GM12878 (cell line): Measurements from ENCODE around the gene CCR5AS.

Source experiments
- ATAC-seq: fragments of 200-7000 bp; cut with Tn5 transposase; 3 replicates; pipeline ENCODE4 v1.9.1; 2020; ENCODE audit warnings: mild to moderate bottlenecking, moderate library complexity
- BruUV-seq: library from RNA; stranded (reverse); fragments of 400-500 nt; replicated peaks from 2 replicates; lab custom pipeline; 2021; lab: Mats Ljungman, UMichigan
- CTCF ChIA-PET: fragments of 300-600 bp; sonication (Branson Sonifier 250); formaldehyde crosslinking; extraction: SDS; loops from one replicate; lab custom pipeline; 2021; ENCODE audit warnings: inconsistent platforms; lab: Yijun Ruan, JAX
- POLR2A ChIA-PET: fragments of 350-600 bp; formaldehyde crosslinking; extraction: SDS; loops from one replicate; lab custom pipeline; 2021; ENCODE audit warnings: inconsistent platforms; lab: Charles Lee
- RAD21 ChIA-PET: fragments of 300-600 bp; sonication (Branson Sonifier 250); formaldehyde crosslinking; loops from one replicate; lab custom pipeline; 2023; ENCODE audit warnings: antibody characterized with exemption; ENCODE audit not compliant: unreplicated experiment; lab: Charles Lee
- SMC1A ChIA-PET: fragments of 300-600 bp; sonication (Branson Sonifier 250); formaldehyde crosslinking; loops from one replicate; lab custom pipeline; 2023; ENCODE audit not compliant: unreplicated experiment, uncharacterized antibody; lab: Charles Lee
- DNase-seq: peaks from one replicate; pipeline ENCODE4 v3.0.0-alpha.2; 2011; ENCODE audit warnings: low read depth, low spot score
- FAIRE-seq: peaks from 3 replicates; lab custom pipeline; 2011; peaks lifted over from hg19 to GRCh38; lab: Jason Lieb, UNC
- H2AFZ ChIP-seq: 2 replicates; pipeline ENCODE4 v1.6.0; 2011; ENCODE audit warnings: low read depth, low read length, control low read depth; ENCODE audit not compliant: control insufficient read depth
- H3K27ac ChIP-seq: 2 replicates; pipeline ENCODE4 v1.5.1; 2011; ENCODE audit warnings: control low read depth; ENCODE audit not compliant: control insufficient read depth, insufficient read depth
- H3K27me3 ChIP-seq, 2 experiments: replicated peaks in 1 of 2; 2 replicates each; pipeline versions ENCODE4 v1.6.0 to v1.6.1; 2011; ENCODE audit warnings: low read length in 1 of 2; ENCODE audit not compliant: control insufficient read depth in 2 of 2, insufficient read depth in 2 of 2
- H3K36me3 ChIP-seq, 2 experiments: 2 replicates each; pipeline ENCODE4 v1.5.1; 2011; ENCODE audit warnings: low read length in 1 of 2; ENCODE audit not compliant: control insufficient read depth in 2 of 2, insufficient read depth in 2 of 2
- H3K4me1 ChIP-seq: 2 replicates; pipeline ENCODE4 v1.6.1; 2011; ENCODE audit warnings: mild to moderate bottlenecking, low read length, moderate library complexity, mixed read lengths; ENCODE audit not compliant: control insufficient read depth, insufficient read depth
- H3K4me2 ChIP-seq: 2 replicates; pipeline ENCODE4 v1.6.0; 2011; ENCODE audit warnings: control low read depth; ENCODE audit not compliant: control insufficient read depth, insufficient read depth
- H3K4me3 ChIP-seq: fragments of 200-600 bp; sonication (generic); 2 replicates; pipeline ENCODE4 v1.5.1; 2016
- H3K79me2 ChIP-seq: 2 replicates; pipeline ENCODE4 v1.6.0; 2011; ENCODE audit warnings: low read length; ENCODE audit not compliant: control insufficient read depth, insufficient read depth
- H3K9ac ChIP-seq: 2 replicates; pipeline ENCODE4 v1.8.0; 2011; ENCODE audit warnings: low read length, control low read depth, mixed read lengths; ENCODE audit not compliant: control insufficient read depth, insufficient read depth
- H3K9me3 ChIP-seq: replicated peaks from 3 replicates; pipeline ENCODE4 v1.5.1; 2011; ENCODE audit warnings: mild to moderate bottlenecking, low read length; ENCODE audit not compliant: control insufficient read depth, insufficient read depth
- H4K20me1 ChIP-seq: 2 replicates; pipeline ENCODE4 v1.6.0; 2011; ENCODE audit not compliant: control insufficient read depth, insufficient read depth
- CHD1 ChIP-seq: IDR thresholded peaks from 2 replicates; pipeline ENCODE4 v1.6.1; 2012; ENCODE audit warnings: low read depth, low read length, improper control_type of control experiment
- CHD2 ChIP-seq: IDR thresholded peaks from 2 replicates; pipeline ENCODE4 v1.6.1; 2011; ENCODE audit warnings: low read depth, low read length, improper control_type of control experiment, borderline replicate concordance
- MXI1 ChIP-seq: fragments of 150-350 bp; IDR thresholded peaks from 2 replicates; pipeline ENCODE4 v1.6.1; 2011; ENCODE audit warnings: low read depth, mild to moderate bottlenecking, inconsistent platforms, low read length, improper control_type of control experiment
- NBN ChIP-seq: fragments of 450-650 bp; IDR thresholded peaks from 2 replicates; pipeline ENCODE4 v1.6.1; 2016
- NR2F1 ChIP-seq: fragments of 450-650 bp; conservative IDR thresholded peaks from 2 replicates; pipeline ENCODE4 v1.6.1; 2017; ENCODE audit warnings: mild to moderate bottlenecking
- PAX8 ChIP-seq: fragments of 450-650 bp; IDR thresholded peaks from 2 replicates; pipeline ENCODE4 v1.6.1; 2017; ENCODE audit warnings: mild to moderate bottlenecking, moderate library complexity
- RAD21 ChIP-seq: IDR thresholded peaks from 2 replicates; pipeline ENCODE4 v1.6.1; 2011; ENCODE audit warnings: mild to moderate bottlenecking, low read depth, low read length, moderate library complexity; ENCODE audit not compliant: insufficient read depth
- RELA ChIP-seq: fragments of 450-650 bp; IDR thresholded peaks from 2 replicates; pipeline ENCODE4 v1.8.0; 2014; ENCODE audit warnings: borderline replicate concordance; ENCODE audit not compliant: partially characterized antibody
- WGBS: methylation state at CpG from one replicate; pipeline ENCODE4 v1.1.6; 2016; ENCODE audit warnings: low lambda C conversion rate; ENCODE audit not compliant: insufficient replicate concordance, insufficient coverage; ENCODE audit errors: missing lambda C conversion rate; 5-methylcytosine and 5-hydroxymethylcytosine counted together
- in situ Hi-C: fragments of 300-500 bp; cut with MboI; formaldehyde crosslinking; loops from 9 replicates; pipeline ENCODE4 v1.14.3; 2018; ENCODE audit warnings: mixed read lengths
- intact Hi-C: fragments of 100-400 bp; cut with micrococcal nuclease; formaldehyde crosslinking; loops from one replicate; pipeline ENCODE4 v1.14.2; 2022; ENCODE audit not compliant: unreplicated experiment
- TF ChIP-seq, protein P1 (sequence below): fragments of 450-650 bp; IDR thresholded peaks from 2 replicates; pipeline ENCODE4 v1.6.1; 2014; ENCODE audit warnings: mild to moderate bottlenecking

Gene CCR5AS

DNA sequence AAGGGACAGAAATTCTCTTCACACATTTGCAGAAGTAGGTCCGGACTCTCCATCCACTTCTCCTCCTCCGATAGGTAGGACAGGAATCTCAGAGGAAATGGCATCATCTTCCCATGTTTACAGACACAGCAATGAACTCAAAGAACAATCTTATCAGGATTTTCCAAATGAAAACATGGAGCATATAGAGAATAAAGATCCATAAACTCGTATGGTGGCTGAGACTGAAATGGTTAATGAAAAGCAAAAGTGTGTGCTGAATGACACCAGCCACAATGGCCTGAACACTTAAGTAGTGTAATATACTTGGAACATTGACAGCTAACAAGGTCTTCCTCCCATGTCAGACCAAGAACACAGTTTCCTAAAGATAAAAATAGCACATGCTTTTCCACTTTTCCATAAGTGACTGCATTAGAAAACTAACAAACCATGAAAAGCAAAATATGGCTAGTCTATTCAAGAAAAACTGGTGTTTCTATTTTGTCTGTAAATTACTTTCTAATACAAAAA lies 6.0 kb upstream of the CCR5AS start:
- TF ChIP-seq RAD21 (no peak), CHD2 (no peak), PAX8 (no peak), MXI1 (no peak)
- no peak for FAIRE-seq
- CTCF ChIA-PET, result no interaction called here

DNA sequence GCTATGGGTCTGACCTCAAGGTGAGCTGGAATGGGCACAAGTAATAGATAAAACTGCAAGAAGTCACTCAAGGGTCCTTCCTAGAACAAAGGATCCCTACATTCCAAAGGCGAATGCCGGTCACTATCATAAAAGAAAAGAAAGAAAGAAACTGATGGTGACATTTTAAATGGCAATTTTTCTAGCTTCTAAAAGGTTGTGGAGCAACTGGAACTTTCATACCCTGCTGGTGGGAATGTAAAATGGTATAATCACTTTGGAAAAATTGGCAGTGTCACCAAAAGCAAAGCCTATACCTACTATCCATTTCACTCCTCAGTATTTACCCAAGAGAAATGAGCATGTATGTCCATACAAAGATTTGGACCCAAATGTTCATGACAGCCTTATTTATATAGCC lies 4.4 kb upstream of the CCR5AS start:
- Histone ChIP-seq H4K20me1 (no peaks in the 10 kb centered on the region), H3K9me3 (no peaks in the 10 kb centered on the region), H3K9ac (no peak overlapping the region)
- TF ChIP-seq PAX8 (no peak), NR2F1 (no peak), RELA (no peak), NBN (no peak), CHD1 (no peak)
- TF ChIP-seq, protein P1, sequence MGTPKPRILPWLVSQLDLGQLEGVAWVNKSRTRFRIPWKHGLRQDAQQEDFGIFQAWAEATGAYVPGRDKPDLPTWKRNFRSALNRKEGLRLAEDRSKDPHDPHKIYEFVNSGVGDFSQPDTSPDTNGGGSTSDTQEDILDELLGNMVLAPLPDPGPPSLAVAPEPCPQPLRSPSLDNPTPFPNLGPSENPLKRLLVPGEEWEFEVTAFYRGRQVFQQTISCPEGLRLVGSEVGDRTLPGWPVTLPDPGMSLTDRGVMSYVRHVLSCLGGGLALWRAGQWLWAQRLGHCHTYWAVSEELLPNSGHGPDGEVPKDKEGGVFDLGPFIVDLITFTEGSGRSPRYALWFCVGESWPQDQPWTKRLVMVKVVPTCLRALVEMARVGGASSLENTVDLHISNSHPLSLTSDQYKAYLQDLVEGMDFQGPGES, result no peak
- TF ChIP-seq, all 136 proteins: peak for 0
- 96% methylated on average over 2 of the region's 2 CpGs for WGBS
- no peak overlapping the region for H3K27ac ChIP-seq
- DNase-seq (no peak), FAIRE-seq (no peak), ATAC-seq (no peak)
- ChIA-PET RAD21 (no interaction called here), POLR2A (no interaction called here), CTCF (interaction anchor here (1.0 kb wide), 1 partner anchor 96 kb away, joined by 3 read pairs; no protein-coding TSS in a partner anchor), SMC1A (interaction anchor here (1.3 kb wide), 1 partner anchor 33 kb away, joined by 3 read pairs; no protein-coding TSS in a partner anchor)
- no peak overlapping the region for H2AFZ ChIP-seq
- H3K36me3 ChIP-seq, result no peaks in the 10 kb centered on the region
- H3K4me1 ChIP-seq, result peaks cover 11% of the 10 kb centered on the region
- intact Hi-C loops, result no loop called here
- no peaks in the 10 kb centered on the region for H3K27me3 ChIP-seq
- BruUV-seq, result no TSS peak
- H3K4me3 ChIP-seq, result no peak overlapping the region
- no peaks in the 10 kb centered on the region for H3K79me2 ChIP-seq
- no peak overlapping the region for H3K4me2 ChIP-seq
- in situ Hi-C loops, result no loop called here

More for the DNA sequence above, 6.0 kb upstream of the CCR5AS start:
- no peak overlapping the region for H3K4me3 ChIP-seq
- no TSS peak for BruUV-seq
- POLR2A ChIA-PET, result no interaction called here
- H3K9ac ChIP-seq, result no peak overlapping the region
- no peak for ATAC-seq
- intact Hi-C loops, result no loop called here
- H3K27ac ChIP-seq, result no peak overlapping the region
- H3K9me3 ChIP-seq, result no peaks in the 10 kb centered on the region
- no peaks in the 10 kb centered on the region for H4K20me1 ChIP-seq
- H3K36me3 ChIP-seq, result no peaks in the 10 kb centered on the region
- RAD21 ChIA-PET, result no interaction called here
- H2AFZ ChIP-seq, result no peak overlapping the region
- WGBS, result 67% methylated on average over 3 of the region's 3 CpGs
- SMC1A ChIA-PET, result no interaction called here
- in situ Hi-C loops, result no loop called here
- H3K4me1 ChIP-seq, result peaks cover 1% of the 10 kb centered on the region
- DNase-seq, result no peak
- no peak overlapping the region for H3K4me2 ChIP-seq
- H3K27me3 ChIP-seq, result no peaks in the 10 kb centered on the region
- H3K79me2 ChIP-seq, result no peaks in the 10 kb centered on the region
